Colonic mucosa (tissue), 4 donors: Measurements from ENCODE around the gene TOPAZ1. TPM values are rescaled to one million over a fixed set of nuclear protein-coding genes. Genes with fewer than 3 reads are reported as not detected.

Experiments used
- DNase-seq: peaks from one replicate; pipeline ENCODE4 v3.0.0-alpha.2; 2020
- H3K27ac ChIP-seq: fragments of 200-600 bp; one replicate; pipeline ENCODE4 v1.8.0; 2021
- H3K27me3 ChIP-seq: fragments of 200-600 bp; one replicate; pipeline ENCODE4 v1.8.0; 2021
- H3K36me3 ChIP-seq: fragments of 200-600 bp; one replicate; pipeline ENCODE4 v1.8.0; 2021
- H3K4me1 ChIP-seq: fragments of 200-600 bp; one replicate; pipeline ENCODE4 v1.8.0; 2021; ENCODE audit warnings: mild to moderate bottlenecking
- H3K4me3 ChIP-seq: fragments of 200-600 bp; one replicate; pipeline ENCODE4 v1.8.0; 2021
- H3K9ac ChIP-seq, 2 donors: one replicate each; pipeline ENCODE4 v1.7.0; 2013; ENCODE audit warnings: control low read depth in 2 of 2, low read depth in 2 of 2, low read length in 2 of 2
- H3K9me3 ChIP-seq: fragments of 200-600 bp; one replicate; pipeline ENCODE4 v1.8.0; 2021
- CTCF ChIP-seq: fragments of 200-600 bp; IDR thresholded peaks from one replicate; pipeline ENCODE4 v1.8.0; 2022; ENCODE audit warnings: antibody characterized with exemption, mild to moderate bottlenecking
- intact Hi-C: fragments of 100-400 bp; cut with DNase I; formaldehyde crosslinking; loops from one replicate; pipeline ENCODE4 v1.14.1; 2022
- total RNA-seq, 2 donors: library from RNA; stranded (reverse); fragmentation: NEBNext Ultra II Directional in 1 of 2; extraction: Animal tissue kit (Norgen Biotek cat#: 25700) in 1 of 2; gene quantifications; one replicate each; pipeline ENCODE4 v1.2.1, GENCODE V29; 2021
- donor health status: healthy.
- donor health status: DM: no; HTN: no; CAD: no.
- donor health status: DM: no; HTN: no; CAD: no.

Gene TOPAZ1
- total RNA-seq, 2 donors from 2014 or later = not detected

- H3K4me3 ChIP-seq = no peak overlapping the region
- no peak overlapping the region for H3K9ac ChIP-seq
- no peaks in the 10 kb centered on the region for H3K4me1 ChIP-seq
- H3K27ac ChIP-seq = no peak overlapping the region
- intact Hi-C loops = no loop called here
- no peak for TF ChIP-seq CTCF
- no peaks in the 10 kb centered on the region for H3K27me3 ChIP-seq
- no peaks in the 10 kb centered on the region for H3K9me3 ChIP-seq
- DNase-seq = no peak
- H3K36me3 ChIP-seq = no peaks in the 10 kb centered on the region
Observed at GRCh38 chr3:44272191-44272590, 30.5 kb downstream of the TOPAZ1 start.

GRCh38 chr3:44277925-44278324 is 36.2 kb downstream of the TOPAZ1 start:
- Histone ChIP-seq H3K27me3 (no peaks in the 10 kb centered on the region), H3K36me3 (no peaks in the 10 kb centered on the region), H3K4me3 (no peak overlapping the region), H3K4me1 (no peaks in the 10 kb centered on the region), H3K9me3 (no peaks in the 10 kb centered on the region), H3K27ac (no peak overlapping the region), H3K9ac (no peak overlapping the region)
- intact Hi-C loops = no loop called here
- TF ChIP-seq CTCF = no peak
- no peak for DNase-seq

GRCh38 chr3:44280077-44280476 is 38.4 kb downstream of the TOPAZ1 start:
- no peak for TF ChIP-seq CTCF
- intact Hi-C loops = no loop called here
- DNase-seq = no peak
- H3K4me3 ChIP-seq = no peak overlapping the region
- no peaks in the 10 kb centered on the region for H3K36me3 ChIP-seq
- no peak overlapping the region for H3K9ac ChIP-seq
- no peaks in the 10 kb centered on the region for H3K9me3 ChIP-seq
- no peak overlapping the region for H3K27ac ChIP-seq
- no peaks in the 10 kb centered on the region for H3K27me3 ChIP-seq
- no peaks in the 10 kb centered on the region for H3K4me1 ChIP-seq

GRCh38 chr3:44280631-44281030 is 38.9 kb downstream of the TOPAZ1 start:
- H3K27me3 ChIP-seq = no peaks in the 10 kb centered on the region
- H3K9me3 ChIP-seq = no peaks in the 10 kb centered on the region
- intact Hi-C loops = no loop called here
- H3K4me1 ChIP-seq = no peaks in the 10 kb centered on the region
- no peak for DNase-seq
- H3K4me3 ChIP-seq = no peak overlapping the region
- H3K36me3 ChIP-seq = no peaks in the 10 kb centered on the region
- no peak overlapping the region for H3K27ac ChIP-seq
- no peak overlapping the region for H3K9ac ChIP-seq
- no peak for TF ChIP-seq CTCF

- H3K9me3 ChIP-seq = no peaks in the 10 kb centered on the region
- no peak for TF ChIP-seq CTCF
- H3K27me3 ChIP-seq = no peaks in the 10 kb centered on the region
- no peaks in the 10 kb centered on the region for H3K36me3 ChIP-seq
- intact Hi-C loops = no loop called here
- no peaks in the 10 kb centered on the region for H3K4me1 ChIP-seq
- no peak overlapping the region for H3K27ac ChIP-seq
- no peak for DNase-seq
- H3K4me3 ChIP-seq = no peak overlapping the region
- no peak overlapping the region for H3K9ac ChIP-seq
Observed at GRCh38 chr3:44284949-44285348, 43.3 kb downstream of the TOPAZ1 start.
